CD4-positive, alpha-beta memory T cell (primary cell): ENCODE results near the gene UBQLN3. TPM values are rescaled to one million over a fixed set of nuclear protein-coding genes. Genes with fewer than 3 reads are reported as not detected.

Experiments
- CTCF ChIA-PET: fragments of 350-600 bp; sonication (Branson Sonifier 250); formaldehyde crosslinking; loops from one replicate; lab custom pipeline; 2021; ENCODE audit warnings: inconsistent platforms; ENCODE audit not compliant: partially characterized antibody; lab: Charles Lee
- POLR2A ChIA-PET: fragments of 350-600 bp; sonication (Branson Sonifier 250); formaldehyde crosslinking; loops from one replicate; lab custom pipeline; 2021; ENCODE audit not compliant: partially characterized antibody; lab: Charles Lee
- DNase-seq, 5 donors: peaks; one replicate each; pipeline versions ENCODE4 v3.0.0 to v3.0.0-alpha.2; 2020 to 2022; ENCODE audit warnings: mixed read lengths in 1 of 5
- H3K27ac ChIP-seq: one replicate; pipeline ENCODE4 v1.7.0; 2013; ENCODE audit warnings: low read depth, low read length
- H3K27me3 ChIP-seq: 2 replicates; pipeline ENCODE4 v1.7.0; 2013; ENCODE audit warnings: mild to moderate bottlenecking, low read length, moderate library complexity; ENCODE audit not compliant: insufficient read depth
- H3K36me3 ChIP-seq: 2 replicates; pipeline ENCODE4 v1.7.0; 2013; ENCODE audit warnings: mild to moderate bottlenecking, low read length, moderate library complexity; ENCODE audit not compliant: insufficient read depth
- H3K4me1 ChIP-seq: 2 replicates; pipeline ENCODE4 v1.7.0; 2013; ENCODE audit warnings: mild to moderate bottlenecking, low read length, moderate library complexity; ENCODE audit not compliant: insufficient read depth
- H3K4me3 ChIP-seq, 2 donors: one replicate each; pipeline ENCODE4 v1.7.0; 2013; ENCODE audit warnings: low read length in 2 of 2, mild to moderate bottlenecking in 1 of 2
- H3K9me3 ChIP-seq, 2 donors: one replicate each; pipeline ENCODE4 v1.7.0; 2013; ENCODE audit warnings: low read length in 2 of 2, control low read depth in 1 of 2; ENCODE audit not compliant: control insufficient read depth in 1 of 2
- H3K27ac Mint-ChIP-seq, 7 donors: one replicate each; pipeline ENCODE4 v1.8.0; 2020 to 2021; ENCODE audit warnings: mixed read lengths in 7 of 7, mild to moderate bottlenecking in 6 of 7, inconsistent platforms in 3 of 7, moderate library complexity in 3 of 7
- H3K27me3 Mint-ChIP-seq, 2 donors: one replicate each; pipeline ENCODE4 v1.8.0; 2020 to 2021; ENCODE audit warnings: mixed read lengths in 2 of 2
- H3K36me3 Mint-ChIP-seq, 2 donors: one replicate each; pipeline ENCODE4 v1.8.0; 2020 to 2021; ENCODE audit warnings: mixed read lengths in 2 of 2, inconsistent platforms in 1 of 2, mild to moderate bottlenecking in 1 of 2
- H3K4me1 Mint-ChIP-seq, 4 donors: one replicate each; pipeline ENCODE4 v1.8.0; 2020 to 2021; ENCODE audit warnings: mixed read lengths in 4 of 4, mild to moderate bottlenecking in 1 of 4
- H3K4me3 Mint-ChIP-seq, 8 donors: one replicate each; pipeline ENCODE4 v1.8.0; 2020 to 2021; ENCODE audit warnings: mixed read lengths in 8 of 8, mild to moderate bottlenecking in 7 of 8, moderate library complexity in 6 of 8, inconsistent platforms in 3 of 8
- H3K9me3 Mint-ChIP-seq, 8 donors: one replicate each; pipeline ENCODE4 v1.8.0; 2020 to 2021; ENCODE audit warnings: mixed read lengths in 8 of 8, mild to moderate bottlenecking in 5 of 8, inconsistent platforms in 3 of 8, moderate library complexity in 1 of 8
- intact Hi-C: fragments of 100-400 bp; cut with micrococcal nuclease; formaldehyde crosslinking; loops from one replicate; pipeline ENCODE4 v1.15.1; 2023
- polyA plus RNA-seq, 2 donors: library from polyadenylated mRNA; unstranded; fragments of 300-500 nt; fragmentation: Illumina TruSeq; gene quantifications; one replicate each; pipeline ENCODE4 v1.2.3, GENCODE V29; 2021
- total RNA-seq, 2 experiments: library from RNA; stranded (reverse); gene quantifications; one replicate each; pipeline ENCODE4 v1.2.3, GENCODE V29; 2021

Gene UBQLN3
- total and polyA plus RNA-seq, 4 experiments from 2014 or later = not detected

- Mint-ChIP-seq H3K4me1 (no peaks in the 10 kb centered on the region), H3K27ac (no peak overlapping the region), H3K36me3 (no peaks in the 10 kb centered on the region), H3K27me3 (peaks cover 1 to 5% of the 10 kb centered on the region in 2 donors), H3K4me3 (no peak overlapping the region), H3K9me3 (no peaks in the 10 kb centered on the region)
- intact Hi-C loops = no loop called here
- H3K36me3 ChIP-seq = no peaks in the 10 kb centered on the region
- no peak overlapping the region for H3K4me3 ChIP-seq
- H3K9me3 ChIP-seq = no peaks in the 10 kb centered on the region
- DNase-seq = no peak
- no peaks in the 10 kb centered on the region for H3K27me3 ChIP-seq
- no peak overlapping the region for H3K27ac ChIP-seq
- POLR2A ChIA-PET = no interaction called here
- CTCF ChIA-PET = no interaction called here
- H3K4me1 ChIP-seq = no peaks in the 10 kb centered on the region
Measured at GRCh38 chr11:5524756-5525155, 15.0 kb upstream of the UBQLN3 start.

- H3K4me3 ChIP-seq = no peak overlapping the region
- no peak overlapping the region for H3K27ac ChIP-seq
- POLR2A ChIA-PET = no interaction called here
Measured at GRCh38 chr11:5522308-5522707, 12.6 kb upstream of the UBQLN3 start.

GRCh38 chr11:5521540-5521939, 11.8 kb upstream of the UBQLN3 start:
- no peaks in the 10 kb centered on the region for H3K9me3 ChIP-seq
- intact Hi-C loops = no loop called here
- Mint-ChIP-seq H3K9me3 (no peaks in the 10 kb centered on the region), H3K4me3 (no peak overlapping the region), H3K36me3 (no peaks in the 10 kb centered on the region), H3K27me3 (peaks cover 0 to 3% of the 10 kb centered on the region in 2 donors), H3K27ac (no peak overlapping the region), H3K4me1 (no peaks in the 10 kb centered on the region)
- DNase-seq = no peak
- H3K36me3 ChIP-seq = no peaks in the 10 kb centered on the region
- CTCF ChIA-PET = no interaction called here
- no peaks in the 10 kb centered on the region for H3K27me3 ChIP-seq
- no peak overlapping the region for H3K4me3 ChIP-seq
- POLR2A ChIA-PET = no interaction called here
- no peaks in the 10 kb centered on the region for H3K4me1 ChIP-seq
- H3K27ac ChIP-seq = no peak overlapping the region

More at GRCh38 chr11:5522308-5522707, 12.6 kb upstream of the UBQLN3 start:
- intact Hi-C loops = no loop called here
- no peaks in the 10 kb centered on the region for H3K9me3 ChIP-seq
- no peak for DNase-seq
- no peaks in the 10 kb centered on the region for H3K4me1 ChIP-seq
- CTCF ChIA-PET = no interaction called here
- no peaks in the 10 kb centered on the region for H3K27me3 ChIP-seq
- Mint-ChIP-seq H3K27me3 (peaks cover 1 to 3% of the 10 kb centered on the region in 2 donors), H3K36me3 (no peaks in the 10 kb centered on the region), H3K4me3 (no peak overlapping the region), H3K27ac (no peak overlapping the region), H3K9me3 (no peaks in the 10 kb centered on the region), H3K4me1 (no peaks in the 10 kb centered on the region)
- H3K36me3 ChIP-seq = no peaks in the 10 kb centered on the region

GRCh38 chr11:5516599-5516998, 6.8 kb upstream of the UBQLN3 start, which contains the start of gene UBQLNL:
Gene UBQLNL, minus strand, starts transcription at chr11:5516699. Its CDS starts 258 bp downstream, at chr11:5516441.
- ChIA-PET POLR2A (no interaction called here), CTCF (no interaction called here)
- H3K36me3 Mint-ChIP-seq = no peaks in the 10 kb centered on the region
- no peak within 1 kb of the TSS for H3K4me3 Mint-ChIP-seq
- DNase-seq = no peak
- no peaks in the 10 kb centered on the region for H3K9me3 Mint-ChIP-seq
- intact Hi-C loops = no loop called here
- H3K4me1 Mint-ChIP-seq = no peaks in the 10 kb centered on the region
- Histone ChIP-seq H3K27me3 (no peaks in the 10 kb centered on the region), H3K4me1 (no peaks in the 10 kb centered on the region), H3K36me3 (no peaks in the 10 kb centered on the region), H3K4me3 (no peak within 1 kb of the TSS), H3K9me3 (no peaks in the 10 kb centered on the region), H3K27ac (no peak within 1 kb of the TSS)
- H3K27ac Mint-ChIP-seq = no peak within 1 kb of the TSS
- H3K27me3 Mint-ChIP-seq = peaks cover 0 to 2% of the 10 kb centered on the region in 2 donors

GRCh38 chr11:5514841-5515240, 5.1 kb upstream of the UBQLN3 start:
- H3K36me3 ChIP-seq = no peaks in the 10 kb centered on the region
- H3K27ac ChIP-seq = no peak overlapping the region
- no peaks in the 10 kb centered on the region for H3K4me1 ChIP-seq
- peaks cover 0 to 2% of the 10 kb centered on the region in 2 donors for H3K27me3 Mint-ChIP-seq
- ChIA-PET CTCF (no interaction called here), POLR2A (no interaction called here)
- H3K9me3 Mint-ChIP-seq = no peaks in the 10 kb centered on the region
- H3K27ac Mint-ChIP-seq = no peak overlapping the region
- no peak for DNase-seq
- no peaks in the 10 kb centered on the region for H3K4me1 Mint-ChIP-seq
- H3K36me3 Mint-ChIP-seq = no peaks in the 10 kb centered on the region
- H3K4me3 ChIP-seq = no peak overlapping the region
- H3K27me3 ChIP-seq = no peaks in the 10 kb centered on the region
- intact Hi-C loops = no loop called here
- no peak overlapping the region for H3K4me3 Mint-ChIP-seq
- H3K9me3 ChIP-seq = no peaks in the 10 kb centered on the region

GRCh38 chr11:5508605-5509004, 1.2 kb downstream of the UBQLN3 start:
- Histone ChIP-seq H3K36me3 (no peaks in the 10 kb centered on the region), H3K27ac (no peak overlapping the region), H3K9me3 (no peaks in the 10 kb centered on the region), H3K4me3 (no peak overlapping the region), H3K27me3 (no peaks in the 10 kb centered on the region), H3K4me1 (no peaks in the 10 kb centered on the region)
- H3K4me3 Mint-ChIP-seq = no peak overlapping the region
- POLR2A ChIA-PET = no interaction called here
- H3K27me3 Mint-ChIP-seq = peaks cover 9 to 11% of the 10 kb centered on the region in 2 donors
- CTCF ChIA-PET = no interaction called here
- no peaks in the 10 kb centered on the region for H3K4me1 Mint-ChIP-seq
- intact Hi-C loops = no loop called here
- no peak for DNase-seq
- H3K36me3 Mint-ChIP-seq = no peaks in the 10 kb centered on the region
- no peak overlapping the region for H3K27ac Mint-ChIP-seq
- H3K9me3 Mint-ChIP-seq = no peaks in the 10 kb centered on the region

GRCh38 chr11:5507933-5508305, 1.8 kb downstream of the UBQLN3 start:
- no peaks in the 10 kb centered on the region for H3K4me1 ChIP-seq
- Mint-ChIP-seq H3K27ac (no peak overlapping the region), H3K36me3 (no peaks in the 10 kb centered on the region), H3K4me3 (no peak overlapping the region), H3K27me3 (peaks cover 8 to 11% of the 10 kb centered on the region in 2 donors), H3K4me1 (no peaks in the 10 kb centered on the region), H3K9me3 (no peaks in the 10 kb centered on the region)
- intact Hi-C loops = no loop called here
- POLR2A ChIA-PET = no interaction called here
- CTCF ChIA-PET = no interaction called here
- H3K27me3 ChIP-seq = no peaks in the 10 kb centered on the region
- DNase-seq = no peak
- H3K9me3 ChIP-seq = no peaks in the 10 kb centered on the region
- no peaks in the 10 kb centered on the region for H3K36me3 ChIP-seq
- H3K4me3 ChIP-seq = no peak overlapping the region
- H3K27ac ChIP-seq = no peak overlapping the region
